SK-N-SH (cell line): ENCODE data around the gene RAB3C. TPM values are rescaled to one million over a fixed set of nuclear protein-coding genes. Genes with fewer than 3 reads are reported as not detected.

Experiments used
- EZH2phosphoT487 ChIP-seq: fragments of 200-600 bp; sonication (generic); IDR thresholded peaks from 2 replicates; pipeline ENCODE4 v1.6.1; 2017; ENCODE audit warnings: low read depth, mixed run types, mild to moderate bottlenecking, antibody characterized with exemption, moderate library complexity, borderline replicate concordance
- FOSL2 ChIP-seq: IDR thresholded peaks from 2 replicates; pipeline ENCODE4 v1.4.0; 2012; ENCODE audit warnings: low read depth, mild to moderate bottlenecking, moderate library complexity, borderline replicate concordance
- FOXJ3 ChIP-seq: sonication (generic); formaldehyde crosslinking; IDR thresholded peaks from 2 replicates; pipeline ENCODE4 v1.5.1; 2020; ENCODE audit warnings: mild to moderate bottlenecking, missing genetic modification reagents
- GABPA ChIP-seq: IDR thresholded peaks from 2 replicates; pipeline ENCODE4 v1.4.0; 2012; ENCODE audit warnings: low read depth, mild to moderate bottlenecking
- IRF3 ChIP-seq: fragments of 150-350 bp; IDR thresholded peaks from 2 replicates; pipeline ENCODE4 v1.6.1; 2016; ENCODE audit warnings: mild to moderate bottlenecking, low read depth, low read length
- JUND ChIP-seq: IDR thresholded peaks from 2 replicates; pipeline ENCODE4 v1.4.0; 2012
- MAX ChIP-seq: IDR thresholded peaks from 2 replicates; pipeline ENCODE4 v1.4.0; 2012; ENCODE audit warnings: low read depth
- MEF2A ChIP-seq: IDR thresholded peaks from 2 replicates; pipeline ENCODE4 v1.4.0; 2012; ENCODE audit warnings: low read depth, borderline replicate concordance
- MXI1 ChIP-seq: IDR thresholded peaks from 2 replicates; pipeline ENCODE4 v1.6.1; 2012; ENCODE audit warnings: mild to moderate bottlenecking, low read depth, low read length, improper control_type of control experiment
- NFIC ChIP-seq: IDR thresholded peaks from 2 replicates; pipeline ENCODE4 v1.4.0; 2012; ENCODE audit warnings: borderline replicate concordance
- NRF1 ChIP-seq: IDR thresholded peaks from 2 replicates; pipeline ENCODE4 v1.6.1; 2012; ENCODE audit warnings: low read depth, mild to moderate bottlenecking, low read length
- POLR2AphosphoS5 ChIP-seq: IDR thresholded peaks from 2 replicates; pipeline ENCODE4 v1.6.1; 2012; ENCODE audit warnings: low read depth, low read length
- RCOR1 ChIP-seq: fragments of 150-350 bp; IDR thresholded peaks from 2 replicates; pipeline ENCODE4 v1.6.1; 2017; ENCODE audit warnings: antibody characterized with exemption, low read length
- RFX5 ChIP-seq: IDR thresholded peaks from 2 replicates; pipeline ENCODE4 v1.6.1; 2012; ENCODE audit warnings: mild to moderate bottlenecking, improper control_type of control experiment, low read length
- RXRA ChIP-seq: IDR thresholded peaks from 2 replicates; pipeline ENCODE4 v1.4.0; 2012; ENCODE audit warnings: low read depth, mild to moderate bottlenecking, borderline replicate concordance
- SMC3 ChIP-seq: IDR thresholded peaks from 2 replicates; pipeline ENCODE4 v1.6.1; 2012; ENCODE audit warnings: low read depth, low read length, improper control_type of control experiment
- TCF12 ChIP-seq: IDR thresholded peaks from 2 replicates; pipeline ENCODE4 v1.4.0; 2012
- TEAD4 ChIP-seq: IDR thresholded peaks from 2 replicates; pipeline ENCODE4 v1.4.0; 2012; ENCODE audit warnings: mild to moderate bottlenecking, borderline replicate concordance; ENCODE audit not compliant: insufficient read depth
- YY1 ChIP-seq: IDR thresholded peaks from 2 replicates; pipeline ENCODE4 v1.4.0; 2012; ENCODE audit warnings: low read depth, mild to moderate bottlenecking
- ZBTB33 ChIP-seq: IDR thresholded peaks from 2 replicates; pipeline ENCODE4 v1.4.0; 2012; ENCODE audit warnings: low read depth, borderline replicate concordance
- polyA plus RNA-seq, 3 experiments: library from polyadenylated mRNA; depleted of rRNA; stranded (reverse); fragments of >200 nt; gene quantifications; 2 replicates each; pipeline ENCODE4 v1.2.3, GENCODE V29; 2012
- TF ChIP-seq, protein P1 (sequence below): fragments of 200-600 bp; sonication (generic); IDR thresholded peaks from 2 replicates; pipeline ENCODE4 v1.6.1; 2017; ENCODE audit warnings: antibody characterized with exemption, mild to moderate bottlenecking, moderate library complexity
- TF ChIP-seq, protein P2 (sequence below): IDR thresholded peaks from 2 replicates; pipeline ENCODE4 v1.4.0; 2012; ENCODE audit warnings: low read depth, borderline replicate concordance
- TF ChIP-seq, protein P3 (sequence below): fragments of 150-350 bp; IDR thresholded peaks from 2 replicates; pipeline ENCODE4 v1.6.1; 2017; ENCODE audit warnings: antibody characterized with exemption, low read length, low read depth, borderline replicate concordance

The RAB3C gene
- polyA plus RNA-seq, 1 of the 3 experiments (the other 2 are of a cell fraction): 0.03 TPM

DNA sequence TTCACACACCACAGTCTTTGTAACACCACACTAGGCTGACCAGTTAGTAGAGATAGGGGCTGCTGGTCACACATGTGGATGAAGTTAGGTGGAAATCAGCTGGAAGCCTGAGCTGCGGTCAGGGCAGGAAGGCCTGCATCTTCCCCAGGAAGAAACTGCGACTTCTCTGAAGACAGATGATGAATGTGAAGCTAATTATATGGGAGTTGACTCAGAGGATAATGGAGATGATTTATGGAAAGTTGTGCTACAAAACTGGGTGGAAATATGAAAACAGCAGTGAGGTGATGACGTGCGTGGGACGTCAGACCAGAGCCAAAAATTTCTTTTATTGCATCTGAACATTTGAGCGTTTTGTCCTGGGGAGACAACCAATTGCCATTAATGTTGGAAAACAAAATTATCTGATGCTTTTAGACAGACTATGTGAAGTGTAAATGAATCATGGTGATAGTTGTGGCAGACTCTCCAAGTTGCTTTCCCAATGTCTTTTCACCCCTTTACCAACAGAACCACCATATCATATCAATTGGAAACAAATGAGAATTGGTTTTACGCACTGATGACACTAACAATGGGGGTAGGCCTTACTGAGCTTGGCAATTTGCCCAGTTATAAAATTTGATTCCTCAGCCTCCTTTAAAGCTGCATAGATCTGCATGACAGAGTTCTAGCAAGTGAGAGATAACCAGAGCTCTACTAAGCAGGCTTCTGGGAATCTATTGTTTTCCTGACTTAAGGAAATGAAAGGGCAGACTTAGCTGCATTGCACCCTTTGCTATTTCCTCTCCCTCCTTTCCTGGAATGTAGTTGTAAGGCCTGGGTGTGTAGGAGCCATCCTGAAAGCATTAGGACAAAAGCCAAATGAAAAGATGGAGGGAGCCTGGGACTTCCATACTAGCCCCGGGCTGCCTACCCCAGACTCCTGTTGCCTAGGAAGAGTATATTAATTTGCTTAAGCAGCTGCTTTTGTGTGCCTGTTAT lies 84.0 kb downstream of the RAB3C start (continued):
- TF ChIP-seq NFIC (no peak), MEF2A (no peak), ZBTB33 (no peak), EZH2phosphoT487 (no peak), MAX (no peak), MXI1 (no peak), RXRA (no peak), RFX5 (no peak), FOXJ3 (CRISPR knock-in tag) (no peak), GABPA (no peak), IRF3 (no peak), TCF12 (no peak), RCOR1 (peak; percentile 21; the same call in 1 of the 2 replicates), SMC3 (no peak), POLR2AphosphoS5 (no peak), JUND (no peak), TEAD4 (no peak), YY1 (no peak), NRF1 (no peak), FOSL2 (no peak)
- TF ChIP-seq, protein P1, sequence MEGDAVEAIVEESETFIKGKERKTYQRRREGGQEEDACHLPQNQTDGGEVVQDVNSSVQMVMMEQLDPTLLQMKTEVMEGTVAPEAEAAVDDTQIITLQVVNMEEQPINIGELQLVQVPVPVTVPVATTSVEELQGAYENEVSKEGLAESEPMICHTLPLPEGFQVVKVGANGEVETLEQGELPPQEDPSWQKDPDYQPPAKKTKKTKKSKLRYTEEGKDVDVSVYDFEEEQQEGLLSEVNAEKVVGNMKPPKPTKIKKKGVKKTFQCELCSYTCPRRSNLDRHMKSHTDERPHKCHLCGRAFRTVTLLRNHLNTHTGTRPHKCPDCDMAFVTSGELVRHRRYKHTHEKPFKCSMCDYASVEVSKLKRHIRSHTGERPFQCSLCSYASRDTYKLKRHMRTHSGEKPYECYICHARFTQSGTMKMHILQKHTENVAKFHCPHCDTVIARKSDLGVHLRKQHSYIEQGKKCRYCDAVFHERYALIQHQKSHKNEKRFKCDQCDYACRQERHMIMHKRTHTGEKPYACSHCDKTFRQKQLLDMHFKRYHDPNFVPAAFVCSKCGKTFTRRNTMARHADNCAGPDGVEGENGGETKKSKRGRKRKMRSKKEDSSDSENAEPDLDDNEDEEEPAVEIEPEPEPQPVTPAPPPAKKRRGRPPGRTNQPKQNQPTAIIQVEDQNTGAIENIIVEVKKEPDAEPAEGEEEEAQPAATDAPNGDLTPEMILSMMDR: no peak
- TF ChIP-seq, protein P2, sequence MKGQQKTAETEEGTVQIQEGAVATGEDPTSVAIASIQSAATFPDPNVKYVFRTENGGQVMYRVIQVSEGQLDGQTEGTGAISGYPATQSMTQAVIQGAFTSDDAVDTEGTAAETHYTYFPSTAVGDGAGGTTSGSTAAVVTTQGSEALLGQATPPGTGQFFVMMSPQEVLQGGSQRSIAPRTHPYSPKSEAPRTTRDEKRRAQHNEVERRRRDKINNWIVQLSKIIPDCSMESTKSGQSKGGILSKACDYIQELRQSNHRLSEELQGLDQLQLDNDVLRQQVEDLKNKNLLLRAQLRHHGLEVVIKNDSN: no peak
- TF ChIP-seq, protein P3, sequence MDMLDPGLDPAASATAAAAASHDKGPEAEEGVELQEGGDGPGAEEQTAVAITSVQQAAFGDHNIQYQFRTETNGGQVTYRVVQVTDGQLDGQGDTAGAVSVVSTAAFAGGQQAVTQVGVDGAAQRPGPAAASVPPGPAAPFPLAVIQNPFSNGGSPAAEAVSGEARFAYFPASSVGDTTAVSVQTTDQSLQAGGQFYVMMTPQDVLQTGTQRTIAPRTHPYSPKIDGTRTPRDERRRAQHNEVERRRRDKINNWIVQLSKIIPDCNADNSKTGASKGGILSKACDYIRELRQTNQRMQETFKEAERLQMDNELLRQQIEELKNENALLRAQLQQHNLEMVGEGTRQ: no peak
